Gastroesophageal sphincter (tissue), 3 donors: Measurements from ENCODE around the gene USF1.

Experiments
- EP300 ChIP-seq: sonication (generic); formaldehyde crosslinking; IDR thresholded peaks from one replicate; pipeline ENCODE4 v1.6.1; 2017; ENCODE audit warnings: antibody characterized with exemption, mild to moderate bottlenecking
- TF ChIP-seq, protein P1 (sequence below), 4 experiments: fragments of 200-600 bp in 2 of 4; fragments of 450-650 bp in 2 of 4; sonication (generic) in 1 of 4; IDR thresholded peaks; one replicate each; pipeline ENCODE4 v1.5.1; 2017 to 2019; ENCODE audit warnings: antibody characterized with exemption in 4 of 4, mild to moderate bottlenecking in 2 of 4, moderate library complexity in 2 of 4

DNA sequence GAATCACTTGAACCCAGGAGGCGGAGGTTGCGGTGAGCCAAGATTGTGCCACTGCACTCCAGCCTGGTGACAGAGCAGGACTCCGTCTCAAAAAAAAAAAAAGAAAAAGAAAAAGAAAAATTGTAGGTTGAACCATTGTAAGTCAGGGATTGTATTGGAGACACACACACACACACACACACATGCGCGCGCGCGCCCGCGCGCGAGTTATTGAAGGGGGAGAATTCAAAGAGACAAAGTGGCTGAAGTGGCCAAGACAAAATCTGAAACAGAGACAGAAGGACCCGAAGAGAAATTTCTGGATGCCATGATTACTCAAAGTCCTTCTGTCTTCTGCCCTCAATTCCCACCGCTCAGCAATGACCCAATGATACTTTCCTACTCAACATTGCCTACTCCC, 48.7 kb upstream of the USF1 start:
- TF ChIP-seq, protein P1, sequence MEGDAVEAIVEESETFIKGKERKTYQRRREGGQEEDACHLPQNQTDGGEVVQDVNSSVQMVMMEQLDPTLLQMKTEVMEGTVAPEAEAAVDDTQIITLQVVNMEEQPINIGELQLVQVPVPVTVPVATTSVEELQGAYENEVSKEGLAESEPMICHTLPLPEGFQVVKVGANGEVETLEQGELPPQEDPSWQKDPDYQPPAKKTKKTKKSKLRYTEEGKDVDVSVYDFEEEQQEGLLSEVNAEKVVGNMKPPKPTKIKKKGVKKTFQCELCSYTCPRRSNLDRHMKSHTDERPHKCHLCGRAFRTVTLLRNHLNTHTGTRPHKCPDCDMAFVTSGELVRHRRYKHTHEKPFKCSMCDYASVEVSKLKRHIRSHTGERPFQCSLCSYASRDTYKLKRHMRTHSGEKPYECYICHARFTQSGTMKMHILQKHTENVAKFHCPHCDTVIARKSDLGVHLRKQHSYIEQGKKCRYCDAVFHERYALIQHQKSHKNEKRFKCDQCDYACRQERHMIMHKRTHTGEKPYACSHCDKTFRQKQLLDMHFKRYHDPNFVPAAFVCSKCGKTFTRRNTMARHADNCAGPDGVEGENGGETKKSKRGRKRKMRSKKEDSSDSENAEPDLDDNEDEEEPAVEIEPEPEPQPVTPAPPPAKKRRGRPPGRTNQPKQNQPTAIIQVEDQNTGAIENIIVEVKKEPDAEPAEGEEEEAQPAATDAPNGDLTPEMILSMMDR (IDR thresholded peaks at IDR 0.05): no peak
- no peak for TF ChIP-seq EP300
